Rectal smooth muscle tissue (tissue), 1 donor: ENCODE results near the gene CYBA.
"Not testable (repeated sequence)": the region's sequence is repeated elsewhere in the genome, so short reads cannot be mapped to it uniquely, and the experiment has no call there.

Experiments
- H3K27ac ChIP-seq: one replicate; pipeline ENCODE4 v1.7.0; 2013; ENCODE audit warnings: low read depth, low read length, inconsistent platforms
- H3K27me3 ChIP-seq: one replicate; pipeline ENCODE4 v1.7.0; 2013; ENCODE audit warnings: low read length; ENCODE audit not compliant: control insufficient read depth, insufficient read depth
- H3K36me3 ChIP-seq: one replicate; pipeline ENCODE4 v1.7.0; 2013; ENCODE audit warnings: low read length; ENCODE audit not compliant: control insufficient read depth, insufficient read depth
- H3K4me1 ChIP-seq: one replicate; pipeline ENCODE4 v1.7.0; 2013; ENCODE audit warnings: low read length; ENCODE audit not compliant: control insufficient read depth, insufficient read depth
- H3K4me3 ChIP-seq: one replicate; pipeline ENCODE4 v1.7.0; 2013; ENCODE audit warnings: low read length
- H3K9ac ChIP-seq: one replicate; pipeline ENCODE4 v1.7.0; 2013; ENCODE audit warnings: low read length

CYBA gene

GRCh38 chr16:88616320-88616719 is 34.5 kb downstream of the CYBA start:
- no peaks in the 10 kb centered on the region for H3K27me3 ChIP-seq
- no peaks in the 10 kb centered on the region for H3K4me1 ChIP-seq
- no peak overlapping the region for H3K4me3 ChIP-seq
- H3K27ac ChIP-seq = no peak overlapping the region
- no peak overlapping the region for H3K9ac ChIP-seq
- peaks cover 3% of the 10 kb centered on the region for H3K36me3 ChIP-seq

GRCh38 chr16:88614818-88615580 is 35.9 kb downstream of the CYBA start:
- peaks cover 6% of the 10 kb centered on the region for H3K36me3 ChIP-seq
- no peak overlapping the region for H3K27ac ChIP-seq
- H3K4me1 ChIP-seq = no peaks in the 10 kb centered on the region

GRCh38 chr16:88613911-88614817 is 36.7 kb downstream of the CYBA start:
- H3K4me3 ChIP-seq = no peak overlapping the region
- no peaks in the 10 kb centered on the region for H3K27me3 ChIP-seq
- H3K36me3 ChIP-seq = peaks cover 6% of the 10 kb centered on the region
- no peaks in the 10 kb centered on the region for H3K4me1 ChIP-seq
- H3K9ac ChIP-seq = no peak overlapping the region
- no peak overlapping the region for H3K27ac ChIP-seq

More at GRCh38 chr16:88614818-88615580, 35.9 kb downstream of the CYBA start:
- no peak overlapping the region for H3K4me3 ChIP-seq
- H3K27me3 ChIP-seq = no peaks in the 10 kb centered on the region
- H3K9ac ChIP-seq = no peak overlapping the region

- no peaks in the 10 kb centered on the region for H3K4me1 ChIP-seq
- no peaks in the 10 kb centered on the region for H3K27me3 ChIP-seq
- H3K36me3 ChIP-seq = peaks cover 6% of the 10 kb centered on the region
- no peak overlapping the region for H3K27ac ChIP-seq
- H3K4me3 ChIP-seq = no peak overlapping the region
- no peak overlapping the region for H3K9ac ChIP-seq
Observed at GRCh38 chr16:88613293-88613692, 37.6 kb downstream of the CYBA start.

- Histone ChIP-seq H3K27me3 (no peaks in the 10 kb centered on the region), H3K36me3 (peaks cover 8% of the 10 kb centered on the region), H3K4me1 (no peaks in the 10 kb centered on the region), H3K4me3 (no peak overlapping the region), H3K27ac (no peak overlapping the region), H3K9ac (no peak overlapping the region)
Observed at GRCh38 chr16:88610909-88611812, 39.7 kb downstream of the CYBA start.

- Histone ChIP-seq H3K27ac (no peak overlapping the region), H3K27me3 (no peaks in the 10 kb centered on the region), H3K9ac (no peak overlapping the region), H3K36me3 (peaks cover 11% of the 10 kb centered on the region), H3K4me1 (no peaks in the 10 kb centered on the region), H3K4me3 (no peak overlapping the region)
Observed at GRCh38 chr16:88610080-88610479, 40.8 kb downstream of the CYBA start.

- peaks cover 13% of the 10 kb centered on the region for H3K36me3 ChIP-seq
- H3K4me1 ChIP-seq = not testable (repeated sequence)
Observed at GRCh38 chr16:88609426-88609825, 41.4 kb downstream of the CYBA start.

DNA sequence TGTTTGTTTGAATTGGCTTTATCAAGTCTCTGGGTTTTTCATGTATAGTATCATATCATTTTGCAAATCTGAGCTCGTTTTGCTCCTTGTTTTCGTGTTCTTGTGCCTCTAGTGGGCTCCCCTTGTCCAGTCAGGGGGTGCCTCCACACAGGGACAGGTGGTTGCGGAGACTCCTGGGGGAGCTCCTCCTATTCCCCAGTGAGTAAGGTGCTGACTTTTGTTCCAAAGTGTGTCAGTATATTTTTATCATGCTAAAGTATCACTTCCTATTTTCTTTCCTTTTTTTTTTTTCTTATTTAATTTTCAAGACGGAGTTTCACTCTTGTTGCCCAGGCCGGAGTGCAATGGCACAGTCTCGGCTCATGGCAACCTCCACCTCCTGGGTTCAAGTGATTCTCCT is 42.8 kb downstream of the CYBA start:
- peaks cover 13% of the 10 kb centered on the region for H3K36me3 ChIP-seq
- no peak overlapping the region for H3K9ac ChIP-seq
- no peaks in the 10 kb centered on the region for H3K27me3 ChIP-seq
- no peaks in the 10 kb centered on the region for H3K4me1 ChIP-seq
- no peak overlapping the region for H3K27ac ChIP-seq
- H3K4me3 ChIP-seq = no peak overlapping the region

More at GRCh38 chr16:88609426-88609825, 41.4 kb downstream of the CYBA start:
- not testable (repeated sequence) for H3K4me3 ChIP-seq, H3K9ac ChIP-seq, H3K27me3 ChIP-seq, H3K27ac ChIP-seq

DNA sequence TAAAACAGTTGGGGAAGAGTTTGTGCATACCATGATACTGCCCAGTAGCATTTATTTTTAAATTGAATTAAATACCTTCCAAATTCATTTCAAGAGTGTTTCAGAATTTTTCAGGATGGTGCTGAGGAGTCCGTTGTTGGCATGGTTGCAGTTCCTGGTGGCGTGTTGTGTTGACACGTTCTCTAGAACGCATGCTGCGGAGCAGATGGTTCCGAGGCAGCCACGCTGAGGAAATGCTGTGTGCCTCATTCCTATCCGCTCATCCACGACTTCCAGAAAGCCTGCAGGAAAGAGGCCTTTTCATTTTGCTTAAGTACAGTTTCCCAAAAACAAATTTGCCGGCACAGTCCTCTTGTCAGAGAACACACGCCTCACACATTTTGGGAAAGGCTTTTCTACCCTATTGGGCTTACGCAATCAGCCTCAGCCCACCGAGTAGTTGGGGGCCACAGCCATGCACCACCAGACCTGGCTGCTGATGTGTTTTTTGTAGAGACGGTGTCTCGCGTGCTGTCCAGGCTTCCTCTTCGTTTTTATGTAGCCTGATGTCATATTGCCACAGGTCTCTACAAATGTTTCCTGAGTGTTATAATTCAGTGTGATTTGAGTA is 44.6 kb downstream of the CYBA start:
- Histone ChIP-seq H3K27me3 (no peaks in the 10 kb centered on the region), H3K4me3 (no peak overlapping the region), H3K36me3 (peaks cover 17% of the 10 kb centered on the region), H3K27ac (no peak overlapping the region), H3K9ac (no peak overlapping the region), H3K4me1 (no peaks in the 10 kb centered on the region)

DNA sequence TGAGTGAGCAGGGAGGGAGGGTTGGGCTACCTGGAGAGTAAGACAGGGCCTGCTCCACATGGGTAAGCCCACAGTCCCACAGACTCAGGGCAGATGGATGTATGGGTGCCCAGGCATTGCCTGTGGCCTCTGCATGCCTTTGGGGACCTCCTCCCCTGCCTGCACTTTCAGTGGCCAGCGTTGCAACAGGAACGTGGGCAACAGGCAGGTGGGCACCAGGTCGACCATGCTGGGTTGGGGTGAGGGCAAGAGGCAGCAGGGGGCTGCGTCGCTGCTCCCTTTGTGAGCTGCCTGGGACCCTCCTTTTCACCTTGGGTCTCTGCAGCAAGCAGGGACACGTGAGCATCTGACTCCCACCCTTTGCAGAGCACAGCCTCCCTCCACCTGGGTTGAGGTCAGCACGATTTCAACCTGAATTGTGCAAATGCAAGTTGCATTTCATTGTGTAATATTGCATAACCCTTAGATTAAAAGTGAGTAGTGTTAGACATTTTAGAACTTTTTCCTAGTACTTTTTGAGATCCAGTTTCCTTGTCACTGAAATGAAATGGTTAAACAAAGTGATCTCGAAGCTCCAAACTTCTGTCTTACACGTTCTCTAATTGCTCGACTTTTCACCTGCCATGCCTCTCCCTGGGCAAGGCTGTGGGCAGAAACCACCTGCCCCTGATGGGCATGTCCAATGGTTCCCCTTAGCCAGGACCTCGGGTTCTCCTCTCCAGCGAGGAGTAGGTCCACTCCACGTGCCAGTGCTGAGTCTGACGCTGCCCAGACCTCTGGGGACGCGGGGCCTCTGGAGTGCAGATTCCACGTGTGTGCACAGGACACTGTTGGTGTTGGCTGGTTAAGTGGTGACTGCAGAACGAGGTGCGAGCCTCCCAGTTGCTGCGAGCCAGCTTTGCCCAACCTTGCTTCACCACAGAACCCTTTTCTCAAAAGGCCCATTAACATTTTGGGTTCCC is 45.4 kb downstream of the CYBA start:
- H3K9ac ChIP-seq = no peak overlapping the region

GRCh38 chr16:88602091-88602490 is 48.8 kb downstream of the CYBA start:
- peaks cover 33% of the 10 kb centered on the region for H3K36me3 ChIP-seq
- no peak overlapping the region for H3K4me3 ChIP-seq
- no peak overlapping the region for H3K9ac ChIP-seq
- no peaks in the 10 kb centered on the region for H3K4me1 ChIP-seq
- no peak overlapping the region for H3K27ac ChIP-seq
- H3K27me3 ChIP-seq = no peaks in the 10 kb centered on the region

More for the DNA sequence above, 45.4 kb downstream of the CYBA start:
- Histone ChIP-seq H3K4me1 (no peaks in the 10 kb centered on the region), H3K4me3 (no peak overlapping the region), H3K36me3 (peaks cover 21% of the 10 kb centered on the region), H3K27me3 (no peaks in the 10 kb centered on the region), H3K27ac (no peak overlapping the region)
